ENCODE data around the gene MGAT5B. TPM values are rescaled to one million over a fixed set of nuclear protein-coding genes. Genes with fewer than 3 reads are reported as not detected.
"Not testable (repeated sequence)": the region's sequence is repeated elsewhere in the genome, so short reads cannot be mapped to it uniquely, and the experiment has no call there.

MGAT5B gene, protein sequence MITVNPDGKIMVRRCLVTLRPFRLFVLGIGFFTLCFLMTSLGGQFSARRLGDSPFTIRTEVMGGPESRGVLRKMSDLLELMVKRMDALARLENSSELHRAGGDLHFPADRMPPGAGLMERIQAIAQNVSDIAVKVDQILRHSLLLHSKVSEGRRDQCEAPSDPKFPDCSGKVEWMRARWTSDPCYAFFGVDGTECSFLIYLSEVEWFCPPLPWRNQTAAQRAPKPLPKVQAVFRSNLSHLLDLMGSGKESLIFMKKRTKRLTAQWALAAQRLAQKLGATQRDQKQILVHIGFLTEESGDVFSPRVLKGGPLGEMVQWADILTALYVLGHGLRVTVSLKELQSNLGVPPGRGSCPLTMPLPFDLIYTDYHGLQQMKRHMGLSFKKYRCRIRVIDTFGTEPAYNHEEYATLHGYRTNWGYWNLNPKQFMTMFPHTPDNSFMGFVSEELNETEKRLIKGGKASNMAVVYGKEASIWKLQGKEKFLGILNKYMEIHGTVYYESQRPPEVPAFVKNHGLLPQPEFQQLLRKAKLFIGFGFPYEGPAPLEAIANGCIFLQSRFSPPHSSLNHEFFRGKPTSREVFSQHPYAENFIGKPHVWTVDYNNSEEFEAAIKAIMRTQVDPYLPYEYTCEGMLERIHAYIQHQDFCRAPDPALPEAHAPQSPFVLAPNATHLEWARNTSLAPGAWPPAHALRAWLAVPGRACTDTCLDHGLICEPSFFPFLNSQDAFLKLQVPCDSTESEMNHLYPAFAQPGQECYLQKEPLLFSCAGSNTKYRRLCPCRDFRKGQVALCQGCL
- polyA plus RNA-seq (2012; ENCODE audit: insufficient read depth, insufficient read length) = 5.3 TPM

DNA sequence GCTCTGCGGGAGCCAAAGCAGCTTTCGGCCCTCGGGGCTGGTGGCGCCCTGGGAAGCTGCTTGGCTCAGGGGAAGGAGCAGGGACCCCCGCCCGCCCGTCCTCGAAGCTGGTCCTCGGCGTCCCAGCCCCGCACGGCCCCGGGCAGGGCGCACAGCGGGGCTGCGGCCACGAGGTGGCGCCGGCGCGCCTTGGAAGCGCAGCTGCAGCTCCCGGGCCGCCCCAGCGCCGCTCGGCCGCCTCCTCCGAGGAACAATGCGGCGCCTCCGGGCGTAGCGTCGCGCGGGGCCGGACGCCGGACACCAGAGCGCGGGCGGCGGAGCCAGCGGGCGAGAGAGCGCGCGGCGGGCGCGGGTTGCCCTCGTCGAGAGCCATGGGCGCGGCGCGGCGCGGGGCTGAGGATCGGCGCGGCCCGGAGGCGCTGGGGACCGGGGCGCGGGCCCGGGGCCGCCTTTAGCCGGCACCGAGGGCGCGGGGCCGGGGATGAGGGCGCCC lies at the start of gene MGAT5B:
Gene MGAT5B (plus strand): TSS at position 229 of the 493 bp plus-strand sequence. CDS start 626 bp downstream, outside the sequence.
- H3K4me3 ChIP-seq (ENCODE audit: low read length) = peak within 1 kb of the TSS; percentile 15
- DNase-seq (ENCODE audit: low read depth, low spot score) = peak; percentile 46

DNA sequence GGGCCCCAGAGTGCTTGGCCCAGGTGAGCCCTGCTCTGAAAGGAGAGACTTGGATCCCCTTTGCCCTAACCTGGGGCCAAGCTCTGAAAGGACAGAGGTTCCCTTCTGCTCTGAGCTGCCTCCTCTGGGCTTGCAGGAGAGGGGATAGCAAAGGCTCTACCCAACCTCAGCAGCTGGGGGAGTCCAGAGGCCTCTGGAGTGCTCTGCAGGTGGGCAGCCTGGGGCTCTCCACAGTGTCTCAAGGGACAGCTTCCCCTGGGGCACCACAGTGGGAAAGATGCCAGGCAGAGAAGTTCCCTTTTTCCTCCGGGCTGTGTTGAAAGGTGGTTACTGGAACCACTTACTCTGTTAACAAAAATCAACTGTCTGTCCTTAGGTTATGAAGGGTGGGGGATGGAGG lies 48.2 kb upstream of the MGAT5B start:
- no peak for DNase-seq (ENCODE audit: low read depth, low spot score)
- H3K4me3 ChIP-seq (ENCODE audit: low read length) = no peak overlapping the region

DNA sequence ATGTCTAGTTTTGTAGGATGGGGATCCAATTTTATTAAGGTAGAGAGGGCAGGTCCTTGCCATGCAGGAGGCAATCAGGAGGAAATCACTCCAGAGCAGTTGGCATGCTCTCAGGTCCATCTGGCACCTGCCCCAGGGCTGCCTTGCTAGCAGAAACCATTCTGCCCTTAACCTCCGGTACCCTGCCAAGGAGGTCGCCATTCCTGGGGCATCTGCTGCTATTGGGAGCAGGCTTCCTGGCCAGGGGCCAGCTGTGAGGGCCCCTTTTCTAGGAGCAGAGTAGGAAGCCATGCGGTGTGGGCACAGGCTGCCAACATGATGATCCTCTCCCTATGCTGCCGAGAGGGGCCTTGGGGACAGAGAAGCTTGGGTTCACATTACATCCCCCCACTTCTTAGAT lies 47.6 kb upstream of the MGAT5B start:
- no peak overlapping the region for H3K4me3 ChIP-seq (ENCODE audit: low read length)
- no peak for DNase-seq (ENCODE audit: low read depth, low spot score)

DNA sequence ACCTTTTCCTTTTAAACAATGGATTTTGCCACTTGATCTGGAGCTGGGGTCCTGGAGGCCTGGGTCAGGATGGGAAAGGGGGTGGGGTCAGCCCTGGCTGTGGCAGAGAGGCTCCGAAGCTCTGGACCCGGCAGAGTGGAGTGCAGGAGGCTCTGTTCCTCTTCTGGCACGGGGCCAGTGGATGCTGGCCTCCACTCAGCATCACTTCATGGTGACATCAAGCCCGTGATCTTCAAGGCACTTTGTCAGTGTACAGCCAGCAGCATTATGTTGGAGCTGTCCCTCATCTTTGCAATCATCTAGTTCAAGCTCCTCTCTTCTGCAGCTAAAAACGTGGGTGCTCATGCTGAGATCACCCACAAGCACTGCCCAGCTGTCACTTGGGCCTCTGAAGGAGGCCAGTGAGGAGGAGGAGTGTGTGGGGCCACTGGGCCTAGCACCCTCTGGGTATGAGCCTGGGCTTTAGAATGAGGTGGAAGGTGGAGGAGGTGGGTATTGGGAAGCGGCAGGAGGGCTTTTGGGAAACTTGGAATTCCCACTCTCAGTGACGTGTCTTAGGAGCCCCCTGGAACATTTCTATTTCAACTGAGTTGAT lies 45.9 kb upstream of the MGAT5B start:
- no peak overlapping the region for H3K4me3 ChIP-seq (ENCODE audit: low read length)
- DNase-seq (ENCODE audit: low read depth, low spot score) = no peak

DNA sequence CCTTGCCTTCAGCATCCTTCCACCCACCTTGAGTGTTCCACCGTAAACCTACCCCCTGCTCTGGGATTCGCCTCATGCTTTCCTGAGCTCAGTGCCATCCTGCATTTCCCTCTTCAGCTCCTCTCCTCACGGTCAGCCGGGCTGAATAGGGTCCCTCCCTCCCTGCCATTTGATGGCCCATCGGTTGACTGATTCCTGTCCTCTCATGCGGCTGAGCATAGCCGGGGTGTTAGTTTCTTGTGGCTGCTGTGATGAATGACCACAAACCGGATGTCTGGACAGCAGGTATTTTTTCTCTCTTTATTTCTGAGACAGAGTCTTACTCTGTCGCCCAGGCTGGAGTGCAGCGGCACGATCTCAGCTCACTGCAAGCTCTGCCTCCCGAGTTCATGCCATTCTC lies 44.1 kb upstream of the MGAT5B start:
- DNase-seq (ENCODE audit: low read depth, low spot score) = no peak
- no peak overlapping the region for H3K4me3 ChIP-seq (ENCODE audit: low read length)

DNA sequence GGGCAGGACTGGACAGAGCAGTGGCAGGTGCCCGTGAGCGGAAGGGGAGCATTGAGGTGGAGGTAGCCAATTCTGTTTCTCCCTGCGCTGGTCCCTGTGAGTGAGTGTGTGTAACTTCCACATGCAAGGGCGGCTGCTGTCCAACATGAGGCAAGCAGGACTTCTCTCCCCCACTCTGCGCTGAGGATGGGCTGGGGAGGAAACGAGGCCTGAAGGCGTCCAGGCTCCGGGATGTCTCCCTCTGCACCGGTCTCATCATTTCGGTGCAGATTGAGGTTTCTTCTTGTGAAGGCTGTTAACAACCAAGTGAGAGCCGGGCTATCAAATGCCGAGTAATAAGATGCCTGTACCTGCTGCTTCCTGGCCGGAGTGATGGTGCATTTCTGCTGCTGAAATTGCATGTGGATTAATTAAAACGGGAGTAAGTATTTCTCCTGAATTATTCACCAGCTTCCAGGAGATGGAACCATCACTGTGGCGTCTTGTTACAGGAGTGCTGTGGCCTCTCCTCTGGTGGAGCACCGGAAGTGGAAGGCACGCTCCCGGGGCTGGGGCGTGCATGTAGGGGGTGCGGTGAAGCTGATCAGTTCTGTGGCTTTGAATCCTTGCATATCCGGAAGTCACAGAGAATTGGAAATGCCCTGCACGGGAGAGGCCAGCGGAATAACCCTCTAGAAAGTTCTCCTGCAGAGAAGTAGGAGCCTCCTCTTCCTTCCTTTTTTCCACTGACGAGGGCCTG lies 41.7 kb upstream of the MGAT5B start:
- no peak overlapping the region for H3K4me3 ChIP-seq (ENCODE audit: low read length)
- no peak for DNase-seq (ENCODE audit: low read depth, low spot score)

DNA sequence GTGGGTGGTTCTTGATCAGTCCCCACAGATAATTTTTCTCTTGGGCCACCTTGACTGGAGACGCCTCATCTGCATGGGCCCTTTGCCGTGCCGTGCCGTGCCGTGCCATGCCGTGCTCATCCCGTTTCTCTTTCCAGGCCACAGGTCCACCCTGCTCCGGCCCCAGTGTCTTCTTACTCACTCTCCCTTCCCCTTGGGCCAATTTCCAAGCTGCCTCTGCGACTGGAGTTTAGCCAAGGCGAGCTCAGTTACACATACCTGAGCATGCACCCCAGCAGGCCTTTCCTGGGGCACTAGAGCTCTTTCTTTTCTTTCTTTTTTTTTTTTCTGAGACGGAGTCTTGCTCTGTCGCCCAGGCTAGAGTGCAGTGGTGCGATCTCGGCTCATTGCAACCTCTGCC lies 40.5 kb upstream of the MGAT5B start:
- no peak overlapping the region for H3K4me3 ChIP-seq (ENCODE audit: low read length)
- no peak for DNase-seq (ENCODE audit: low read depth, low spot score)

DNA sequence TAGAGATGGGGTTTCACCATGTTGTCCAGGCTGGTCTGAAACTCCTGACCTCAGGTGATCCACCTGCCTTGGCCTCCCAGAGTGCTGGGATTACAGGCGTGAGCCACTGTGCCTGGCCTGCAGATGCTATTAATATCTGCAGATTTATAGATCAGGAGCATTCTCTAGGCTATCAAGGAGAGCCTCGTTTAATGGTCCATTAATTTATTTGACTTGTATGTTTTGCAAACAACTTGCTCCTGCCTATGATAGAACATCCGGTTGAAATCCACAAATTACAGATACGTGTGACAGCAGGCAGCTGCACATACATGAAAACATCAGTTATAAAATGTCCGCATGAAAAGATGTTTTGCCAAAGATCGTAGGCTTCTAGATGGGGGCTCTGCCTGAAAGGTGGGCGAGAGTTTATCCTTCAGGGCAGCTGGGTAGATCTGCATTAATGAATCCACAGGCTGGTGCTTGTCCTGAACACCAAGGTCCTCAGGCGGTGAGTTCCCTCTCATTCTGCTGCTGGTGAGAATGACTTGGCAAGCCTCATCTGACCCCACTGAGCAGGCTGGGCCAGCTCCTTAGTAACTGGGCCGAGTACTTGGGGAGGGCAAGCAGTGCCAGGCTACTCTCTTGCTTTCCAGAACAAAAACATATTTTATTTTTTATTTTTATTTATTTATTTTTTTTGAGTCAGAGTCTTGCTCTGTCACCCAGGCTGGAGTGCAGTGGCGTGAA lies 37.1 kb upstream of the MGAT5B start:
- DNase-seq (ENCODE audit: low read depth, low spot score) = no peak
- no peak overlapping the region for H3K4me3 ChIP-seq (ENCODE audit: low read length)

DNA sequence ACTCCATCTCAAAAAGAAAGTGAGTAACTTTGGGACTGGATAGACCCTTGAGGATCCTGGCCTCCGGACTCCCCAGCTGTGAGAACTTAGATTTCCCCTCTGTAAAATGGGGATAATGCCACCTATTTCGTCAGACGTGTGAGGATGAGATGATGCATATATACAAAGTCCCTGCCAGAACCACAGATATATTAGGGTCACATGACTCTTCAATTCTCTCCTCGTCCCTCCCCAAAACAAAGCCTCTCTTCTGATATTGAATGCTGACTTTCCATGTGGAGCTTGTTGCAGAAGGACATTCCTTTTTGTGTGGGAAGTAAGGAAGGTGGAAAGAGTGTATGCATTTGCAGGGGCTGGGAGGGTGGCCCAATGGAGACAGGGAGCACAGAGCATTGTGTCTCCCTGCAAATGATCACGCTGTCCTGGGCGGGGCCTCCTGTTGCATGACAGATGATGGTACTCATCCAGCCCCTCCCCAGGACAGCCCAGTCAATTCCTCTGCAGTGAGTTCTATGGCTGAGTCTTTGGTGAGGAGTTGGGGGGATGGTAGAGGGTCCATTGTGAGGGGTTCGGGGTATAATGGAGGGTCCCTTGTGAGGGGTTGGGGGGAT lies 35.1 kb upstream of the MGAT5B start:
- no peak for DNase-seq (ENCODE audit: low read depth, low spot score)
- no peak overlapping the region for H3K4me3 ChIP-seq (ENCODE audit: low read length)

DNA sequence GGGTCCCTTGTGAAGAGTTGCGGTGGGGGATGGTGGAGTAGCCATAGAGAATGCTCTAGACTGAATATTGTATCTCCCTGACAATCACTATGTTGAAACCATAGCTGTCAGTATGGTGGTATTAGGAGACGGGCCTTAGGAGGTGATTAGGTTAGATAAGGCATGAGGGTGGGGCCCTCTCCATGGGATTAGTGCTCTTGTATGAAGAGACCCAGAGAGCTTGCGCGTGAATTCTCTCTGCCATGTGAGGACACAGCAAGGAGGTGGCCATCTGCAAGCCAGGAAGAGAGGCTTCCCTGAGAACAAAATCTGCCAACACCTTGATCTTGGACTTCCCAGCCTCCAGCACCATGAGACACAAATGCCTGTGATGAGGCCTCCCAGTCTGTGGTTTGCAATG lies 34.5 kb upstream of the MGAT5B start:
- no peak for DNase-seq (ENCODE audit: low read depth, low spot score)
- H3K4me3 ChIP-seq (ENCODE audit: low read length) = no peak overlapping the region

DNA sequence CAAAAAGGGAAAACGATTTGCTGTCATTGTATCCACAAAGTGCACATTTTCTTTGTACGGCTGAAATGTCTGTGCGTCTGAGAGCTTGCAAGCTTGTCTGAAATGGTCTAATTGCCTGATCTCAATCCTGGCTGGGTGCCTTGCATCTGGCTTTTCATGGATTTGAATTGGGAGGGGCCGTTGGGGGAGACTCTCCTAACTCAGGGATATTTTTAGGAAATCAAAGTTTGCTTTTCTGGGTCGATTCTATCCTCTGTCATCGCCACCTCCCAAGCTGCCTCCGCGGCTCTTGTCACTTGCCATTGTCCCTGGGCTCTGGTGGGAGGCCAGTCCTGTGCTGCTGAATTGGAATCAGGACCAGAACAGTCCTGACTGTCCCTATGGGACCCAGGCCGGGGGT lies 33.3 kb upstream of the MGAT5B start:
- H3K4me3 ChIP-seq (ENCODE audit: low read length) = no peak overlapping the region
- DNase-seq (ENCODE audit: low read depth, low spot score) = no peak

DNA sequence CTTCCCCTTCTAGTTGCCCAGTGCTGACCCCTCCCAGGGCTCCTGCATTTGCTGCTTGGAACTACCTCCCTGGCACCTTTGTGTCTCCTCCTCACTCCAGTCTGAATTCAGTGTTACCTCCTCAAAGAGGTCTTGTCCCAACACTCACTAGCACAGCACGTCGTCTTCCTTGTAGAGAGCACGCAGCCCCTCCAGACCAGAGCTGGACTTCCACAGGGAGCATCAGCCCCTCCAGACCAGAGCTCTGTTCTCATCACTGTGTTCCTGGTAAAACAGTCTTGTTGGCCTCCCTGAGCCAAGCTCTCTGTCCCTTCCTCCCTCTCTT lies 27.8 kb upstream of the MGAT5B start:
- DNase-seq (ENCODE audit: low read depth, low spot score) = no peak
- H3K4me3 ChIP-seq (ENCODE audit: low read length) = no peak overlapping the region

DNA sequence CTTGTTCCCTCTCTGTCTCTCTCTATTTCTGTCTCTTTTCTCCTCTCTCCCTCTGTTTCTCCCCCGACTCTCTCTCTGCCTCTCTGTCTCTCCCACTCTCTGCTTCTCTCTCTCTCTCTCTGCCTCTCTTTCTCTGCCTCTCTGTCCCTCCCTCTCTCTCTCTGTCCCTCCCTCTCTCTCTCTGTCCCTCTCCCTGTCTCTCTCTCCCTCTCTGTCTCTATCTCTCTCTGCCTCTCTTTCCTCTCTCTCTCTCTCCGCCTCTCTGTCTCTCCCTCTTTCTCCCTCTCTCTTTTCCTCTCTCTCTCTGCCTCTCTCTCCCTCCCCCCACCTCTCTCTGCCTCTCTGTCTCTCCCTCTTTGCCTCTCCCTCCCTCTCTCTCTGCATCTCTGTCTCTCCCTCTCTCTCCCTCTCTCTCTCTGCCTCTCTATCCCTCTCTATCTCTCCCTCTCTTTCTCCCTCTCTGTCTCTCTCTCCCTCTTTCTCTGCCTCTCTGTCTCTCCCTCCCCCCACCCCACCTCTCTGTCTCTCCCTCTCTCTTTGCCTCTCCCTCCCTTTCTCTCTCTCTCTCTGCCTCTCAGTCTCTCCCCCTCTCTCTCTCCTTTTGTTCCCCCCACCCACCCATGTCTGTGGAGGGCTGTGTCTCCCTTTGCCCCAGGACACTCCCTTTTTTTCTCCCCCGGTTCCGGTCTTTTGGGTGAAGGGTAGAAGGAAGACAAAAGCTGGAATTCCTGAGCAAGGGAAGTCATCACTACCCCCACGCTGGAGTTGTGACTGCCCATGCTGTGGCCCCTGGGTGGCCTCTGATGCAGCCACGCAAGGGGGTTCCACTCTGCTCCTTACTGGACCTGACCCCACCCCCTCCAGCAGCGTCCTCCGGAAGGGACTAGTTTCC lies 27.1 kb upstream of the MGAT5B start:
- DNase-seq (ENCODE audit: low read depth, low spot score) = no peak
- H3K4me3 ChIP-seq (ENCODE audit: low read length) = no peak overlapping the region

DNA sequence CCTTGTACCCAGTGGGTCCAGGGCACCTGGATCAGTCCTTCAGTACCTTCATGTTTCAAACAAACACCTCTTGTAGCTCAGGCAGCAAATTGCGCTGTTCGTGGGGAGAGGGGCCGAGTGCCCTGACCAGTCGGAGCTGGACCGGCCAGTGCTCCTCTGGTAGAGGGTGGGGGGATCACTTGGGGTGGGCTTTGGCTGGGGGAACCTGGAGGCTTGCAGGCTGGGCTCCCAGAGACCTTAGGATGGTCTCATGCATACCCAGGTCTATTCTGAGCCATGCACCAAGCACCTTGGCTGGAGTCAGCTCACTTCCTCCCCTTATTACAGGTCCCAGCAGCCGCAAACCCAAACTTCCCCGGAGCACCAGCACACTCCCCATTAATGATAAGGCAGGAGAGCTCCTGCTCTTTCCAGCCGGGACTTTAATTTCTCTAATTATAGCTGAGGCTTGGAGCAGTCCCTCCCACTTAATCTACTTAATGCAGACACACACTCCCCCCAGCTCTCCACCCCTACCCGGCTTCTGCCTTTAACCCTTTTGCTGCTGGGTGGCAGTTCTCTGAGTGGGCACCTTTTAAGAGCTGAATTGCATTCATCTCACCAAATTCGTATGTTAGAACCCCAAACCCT lies 26.3 kb upstream of the MGAT5B start:
- no peak for DNase-seq (ENCODE audit: low read depth, low spot score)
- H3K4me3 ChIP-seq (ENCODE audit: low read length) = no peak overlapping the region

DNA sequence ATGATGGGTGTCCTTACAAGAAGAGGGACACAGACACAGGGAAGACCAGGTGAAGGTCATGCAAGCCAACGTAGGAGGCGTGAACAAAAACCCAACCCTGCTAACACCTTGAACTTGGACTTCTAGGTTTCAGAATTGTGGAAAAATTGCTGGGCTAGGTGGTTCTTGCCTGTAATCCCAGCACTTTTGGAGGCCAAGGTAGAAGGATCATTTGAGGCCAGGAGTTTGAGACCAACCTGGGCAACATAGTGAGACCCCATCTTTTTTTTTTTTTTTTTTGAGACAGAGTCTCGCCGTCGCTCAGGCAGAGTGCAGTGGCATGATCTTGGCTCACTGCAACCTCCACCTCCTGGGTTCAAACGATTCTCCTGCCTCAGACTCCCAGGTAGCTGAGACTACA lies 25.1 kb upstream of the MGAT5B start:
- not testable (repeated sequence) for DNase-seq (ENCODE audit: low read depth, low spot score); H3K4me3 ChIP-seq (ENCODE audit: low read length)

DNA sequence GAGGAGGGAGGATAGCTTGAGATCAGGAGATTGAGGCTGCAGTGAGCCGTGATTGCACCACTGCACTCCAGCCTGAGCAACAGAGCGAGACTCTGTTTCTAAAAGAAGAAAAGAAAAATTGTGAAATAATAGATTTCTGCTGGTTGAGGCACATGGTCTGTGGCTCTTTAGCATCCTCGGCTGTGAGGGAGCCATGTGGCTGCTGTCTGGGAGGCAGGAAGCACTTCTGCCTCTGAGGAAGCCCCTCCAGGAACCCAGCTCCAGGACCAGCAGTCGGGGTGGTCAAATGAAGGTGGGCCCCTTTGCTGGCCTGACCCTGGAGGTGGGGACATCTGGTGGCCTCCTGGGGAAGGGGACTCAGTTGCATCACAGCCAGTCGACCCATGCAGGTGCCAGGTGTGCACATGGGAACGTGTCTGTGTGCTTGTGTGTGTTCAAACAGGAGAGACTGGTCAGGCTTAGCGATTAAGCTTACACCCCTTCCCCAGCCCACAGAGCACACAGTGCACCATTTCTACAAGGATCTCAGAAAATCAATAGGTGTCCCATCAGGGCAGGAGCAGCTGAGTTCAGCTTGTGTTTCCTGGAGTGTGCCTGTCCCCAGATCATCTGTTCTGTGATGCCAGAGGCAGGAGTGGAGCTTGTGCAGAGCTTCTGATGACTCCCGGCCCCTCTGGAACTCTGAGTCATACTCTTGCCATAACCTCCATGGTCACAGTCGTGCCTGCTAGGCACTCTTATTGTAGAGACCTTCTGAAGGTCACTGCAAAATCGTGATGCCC lies 24.3 kb upstream of the MGAT5B start:
- no peak for DNase-seq (ENCODE audit: low read depth, low spot score)
- no peak overlapping the region for H3K4me3 ChIP-seq (ENCODE audit: low read length)

All from Jurkat, Clone E6-1 (cell line).